Measurements from ENCODE around the gene IFT88.
"Not testable (repeated sequence)": the region's sequence is repeated elsewhere in the genome, so short reads cannot be mapped to it uniquely, and the experiment has no call there.

The IFT88 gene

DNA sequence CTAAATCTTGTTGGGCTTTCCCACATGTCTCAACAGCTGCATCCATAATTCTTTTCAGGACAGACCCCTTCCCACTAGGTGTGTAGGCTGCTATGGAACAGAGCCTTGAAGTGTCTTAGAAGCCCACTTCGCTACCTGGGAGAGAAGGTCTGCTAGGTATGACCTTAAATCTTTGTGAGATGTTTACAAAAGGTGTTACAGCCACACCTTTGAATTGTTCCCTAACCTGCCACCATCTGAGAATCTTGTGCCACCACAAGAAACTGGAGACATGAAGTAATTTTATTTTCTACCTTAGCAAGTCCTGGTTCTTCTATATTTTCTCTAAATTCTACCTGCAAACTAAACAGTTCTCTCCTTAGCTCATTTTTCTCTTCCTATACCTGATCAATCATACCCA, 69.1 kb downstream of the IFT88 start:
- DNase-seq (ENCODE audit: low spot score) = no peak

GRCh38 chr13:20637811-20638210, 70.9 kb downstream of the IFT88 start:
- DNase-seq (ENCODE audit: low spot score) = peak; percentile 23

GRCh38 chr13:20647758-20648157, 80.8 kb downstream of the IFT88 start:
- no peak for DNase-seq (ENCODE audit: low spot score)

GRCh38 chr13:20652946-20653345, 86.0 kb downstream of the IFT88 start:
- DNase-seq (ENCODE audit: low spot score) = no peak

DNA sequence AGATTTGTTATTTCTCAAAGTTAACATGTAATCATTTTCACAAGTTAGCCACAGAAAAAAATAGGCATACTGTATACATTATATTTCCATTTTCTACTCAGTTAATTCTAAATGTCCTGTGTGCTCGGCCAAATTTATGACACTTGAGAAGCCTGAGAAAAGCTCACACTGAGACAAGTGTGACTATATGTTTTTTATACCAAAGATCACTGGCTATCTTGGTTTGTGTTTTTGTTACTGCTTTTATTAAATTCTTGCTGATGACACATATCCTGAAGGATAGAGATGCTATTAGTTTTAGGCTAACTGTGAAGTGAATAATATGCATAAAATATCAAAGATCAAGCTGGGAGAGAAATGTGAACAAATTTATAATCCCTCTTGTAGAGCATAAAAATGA, 87.2 kb downstream of the IFT88 start:
- no peak for DNase-seq (ENCODE audit: low spot score)

DNA sequence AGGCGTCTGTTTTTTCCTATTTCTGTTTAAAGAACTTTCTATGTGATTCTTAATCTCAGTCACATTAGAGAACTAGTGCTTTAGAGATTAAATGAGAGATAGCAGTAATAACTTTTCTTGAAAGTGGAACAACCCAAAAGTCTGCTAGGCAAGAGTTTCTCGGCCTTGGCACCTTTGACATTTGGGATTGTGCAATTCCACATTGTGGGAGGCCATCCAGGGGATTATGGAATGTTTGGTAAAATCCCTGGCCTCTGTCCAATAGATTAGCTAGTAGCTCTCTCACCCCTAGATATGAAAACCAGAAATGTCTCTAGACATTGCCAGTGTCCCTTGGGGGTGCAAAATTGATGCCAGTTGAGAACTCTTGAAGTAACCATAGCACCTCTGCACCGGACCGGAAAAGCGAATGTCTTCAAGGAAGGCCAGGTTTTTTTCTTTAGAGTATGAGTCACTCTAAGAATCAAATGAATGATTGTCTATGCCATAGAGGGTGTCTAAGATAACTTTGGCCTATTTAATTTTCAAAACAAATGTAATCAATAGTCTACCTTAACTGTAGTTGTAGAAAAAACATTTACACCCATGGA, 91.6 kb downstream of the IFT88 start:
- no peak for DNase-seq (ENCODE audit: low spot score)

- peak; percentile 58 for DNase-seq (ENCODE audit: low spot score)
These were observed 97.4 kb downstream of the IFT88 start for GRCh38 chr13:20664351-20664750.

GRCh38 chr13:20666948-20667347, 100.0 kb downstream of the IFT88 start:
- DNase-seq (ENCODE audit: low spot score) = no peak

DNA sequence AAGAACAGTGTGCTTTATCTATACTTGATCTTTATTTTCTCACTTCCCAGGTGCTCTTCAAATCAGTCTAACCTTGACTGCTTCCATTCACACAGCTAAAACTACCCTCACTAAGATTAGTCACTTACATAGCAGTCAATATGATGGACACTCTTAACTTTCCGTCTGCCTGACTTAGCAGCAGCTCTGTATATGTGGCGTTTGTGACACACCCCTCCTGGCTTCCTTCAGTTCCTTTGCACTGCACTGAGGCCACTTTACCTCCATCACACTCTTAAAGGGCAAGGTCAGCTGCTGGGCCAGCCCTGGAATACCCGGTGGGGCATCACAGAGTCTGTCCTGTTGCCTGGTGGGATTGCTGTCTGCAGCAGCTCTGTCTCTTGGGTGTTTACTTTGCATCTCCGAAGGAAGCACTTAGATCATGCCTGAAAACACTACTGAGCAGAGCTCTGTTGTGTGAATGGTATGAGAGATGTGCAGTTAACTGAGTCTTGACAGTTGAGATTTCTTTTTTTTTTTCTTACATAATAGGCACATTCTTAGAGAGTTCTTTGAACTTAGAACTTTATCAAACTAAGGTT, 101.0 kb downstream of the IFT88 start:
- no peak for DNase-seq (ENCODE audit: low spot score)

DNA sequence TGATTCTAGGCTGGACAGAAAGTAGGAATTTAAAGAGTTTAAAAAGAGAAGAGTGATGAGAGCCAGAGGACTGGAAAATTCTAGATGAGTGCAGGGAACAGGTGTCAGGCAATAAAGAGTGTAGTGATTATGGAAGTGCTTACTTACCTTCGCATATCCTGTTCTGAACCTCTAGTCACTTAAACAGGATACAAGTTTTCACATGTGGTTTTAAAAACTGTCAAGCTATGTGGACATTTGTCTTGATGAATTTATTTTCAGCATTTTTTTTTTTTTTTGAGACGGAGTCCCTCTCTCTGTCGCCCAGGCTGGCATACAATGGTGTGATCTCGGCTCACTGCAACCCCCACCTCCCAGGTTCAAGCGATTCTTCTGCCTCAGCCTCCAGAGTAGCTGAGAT, 102.2 kb downstream of the IFT88 start:
- no peak for DNase-seq (ENCODE audit: low spot score)

- DNase-seq (ENCODE audit: low spot score) = peak; percentile 63
These were observed 104.8 kb downstream of the IFT88 start for GRCh38 chr13:20671789-20672188.

DNA sequence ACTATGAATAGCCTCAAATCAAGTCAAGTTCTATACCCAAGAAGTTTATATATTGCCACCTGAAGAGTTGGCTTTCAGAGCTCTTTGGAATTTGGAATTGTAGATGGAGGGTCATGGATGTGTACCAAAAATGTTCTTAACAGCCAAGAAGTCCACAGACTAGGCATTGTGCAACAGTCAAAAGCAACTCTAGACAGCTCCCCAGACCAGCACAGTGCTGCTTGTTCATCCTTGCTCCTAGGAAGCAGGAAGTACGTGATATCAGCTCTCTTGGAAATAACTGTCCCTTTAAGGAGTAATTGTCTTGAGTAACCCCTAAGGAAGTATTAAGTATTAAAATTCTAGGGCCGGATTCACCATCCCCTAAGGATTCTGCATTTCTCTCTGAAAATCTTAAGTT, 105.8 kb downstream of the IFT88 start:
- DNase-seq (ENCODE audit: low spot score) = no peak

DNA sequence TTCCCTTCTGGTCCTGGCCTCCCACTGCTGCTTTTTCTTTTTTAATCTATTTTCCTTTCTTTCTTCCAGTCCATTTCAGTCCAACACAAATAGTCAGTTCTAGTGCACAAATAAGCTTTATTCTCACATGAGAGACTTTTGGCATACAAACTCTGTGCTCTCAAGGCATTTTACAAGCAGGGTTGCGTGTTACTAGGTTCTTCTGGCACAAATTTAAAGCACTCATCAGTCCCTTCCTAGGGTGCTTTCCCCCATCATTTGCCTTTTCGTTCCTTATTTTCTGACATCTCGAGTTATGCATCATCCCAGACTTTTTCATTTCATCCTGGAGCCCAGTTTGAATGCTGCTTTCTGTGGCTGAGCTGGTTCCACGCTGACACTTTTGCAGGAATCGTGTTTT, 106.8 kb downstream of the IFT88 start:
- DNase-seq (ENCODE audit: low spot score) = peak; percentile 36

DNA sequence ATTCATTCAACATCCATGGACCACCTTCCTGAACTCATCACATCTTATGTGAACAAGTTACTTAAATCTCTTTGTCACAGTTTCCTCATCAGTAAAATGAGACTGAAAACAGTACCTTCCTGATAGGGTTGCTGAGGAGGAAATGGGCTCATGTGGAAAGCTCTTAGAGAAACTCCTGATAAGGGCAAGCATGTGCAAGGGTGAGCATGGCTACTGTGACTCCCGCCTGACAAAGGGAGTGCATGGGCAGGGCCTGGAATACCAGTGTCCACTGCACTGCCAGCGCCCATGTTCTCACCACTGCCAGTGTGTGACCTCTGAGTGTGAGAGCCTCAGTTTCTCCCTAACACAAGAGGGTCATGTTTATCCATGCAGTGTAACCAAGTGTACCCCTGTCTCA, 109.3 kb downstream of the IFT88 start:
- DNase-seq (ENCODE audit: low spot score) = no peak

- not testable (repeated sequence) for DNase-seq (ENCODE audit: low spot score)
These were observed 111.6 kb downstream of the IFT88 start for GRCh38 chr13:20678606-20679005.

- no peak for DNase-seq (ENCODE audit: low spot score)
These were observed 112.9 kb downstream of the IFT88 start for GRCh38 chr13:20679879-20680278.

DNA sequence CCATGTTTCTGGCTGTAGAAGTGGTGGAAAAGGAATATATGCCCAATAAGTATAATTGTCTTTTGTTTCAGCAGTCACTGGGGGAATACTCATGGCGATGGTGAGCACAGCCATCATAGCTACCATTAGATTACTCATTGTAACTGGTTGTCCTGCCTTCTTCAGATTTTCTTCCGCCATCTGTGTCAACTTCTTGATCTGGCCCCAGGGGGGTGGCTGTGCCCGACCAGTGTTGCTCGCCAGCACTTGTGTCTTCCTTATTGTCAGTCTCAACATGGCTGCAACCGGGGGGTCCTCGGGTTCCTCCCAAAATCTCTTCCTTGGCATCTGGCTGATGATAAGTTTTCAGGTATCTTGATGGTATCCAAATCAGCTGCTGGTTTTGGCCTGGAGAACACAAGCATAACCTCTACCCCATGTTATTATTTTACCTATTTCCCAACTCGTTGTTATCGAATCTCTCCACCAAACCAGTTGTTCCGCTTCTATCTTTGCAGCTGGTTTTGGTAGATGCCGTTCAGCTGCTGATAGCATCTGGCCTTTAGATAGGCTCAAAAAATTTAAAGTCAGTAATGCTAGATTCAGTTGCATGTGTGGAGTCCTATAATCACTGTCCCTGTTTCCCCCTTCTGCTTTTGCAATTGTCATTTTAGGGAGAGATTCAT, 113.6 kb downstream of the IFT88 start:
- no peak for DNase-seq (ENCODE audit: low spot score)

DNA sequence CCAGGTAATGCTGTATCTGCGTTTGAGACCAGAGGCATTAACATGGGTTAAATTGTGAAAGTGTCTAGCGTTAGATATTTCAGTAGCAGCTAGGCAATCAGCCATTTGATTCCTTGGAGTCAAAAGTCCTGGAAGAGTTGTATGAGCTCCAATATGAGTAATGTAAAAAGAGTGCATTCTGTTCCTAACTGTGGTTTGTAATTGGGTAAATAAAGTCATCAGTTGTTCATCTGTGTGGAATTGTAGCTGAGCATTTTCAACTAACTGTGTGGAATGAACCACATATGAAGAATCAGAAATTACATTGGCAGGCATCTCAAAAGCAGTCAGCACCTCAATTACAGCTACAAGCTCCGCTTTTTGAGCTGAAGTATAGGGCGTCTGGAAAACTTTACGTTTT, 114.5 kb downstream of the IFT88 start:
- not testable (repeated sequence) for DNase-seq (ENCODE audit: low spot score)

- DNase-seq (ENCODE audit: low spot score) = no peak
These were observed 115.1 kb downstream of the IFT88 start for GRCh38 chr13:20682061-20682460.

DNA sequence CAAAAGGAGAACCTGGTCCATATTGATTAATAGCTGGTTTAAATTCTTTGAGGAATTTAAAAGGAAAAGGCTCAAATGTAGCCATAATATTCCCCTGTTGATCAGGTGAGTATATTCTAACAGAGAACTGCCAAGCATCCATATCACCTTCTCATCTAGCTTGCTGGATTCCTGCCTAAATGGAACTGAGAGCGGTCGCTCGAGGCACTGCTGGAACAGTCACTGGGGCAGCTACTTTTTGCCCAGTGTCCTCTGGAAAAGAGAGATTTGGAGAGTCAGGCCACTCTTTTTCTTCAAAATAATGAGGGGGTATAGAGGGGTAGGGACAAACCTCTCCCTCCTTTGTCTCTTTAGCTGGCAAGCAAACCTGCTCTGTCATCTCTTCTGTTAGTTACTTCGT, 117.1 kb downstream of the IFT88 start:
- no peak for DNase-seq (ENCODE audit: low spot score)

DNA sequence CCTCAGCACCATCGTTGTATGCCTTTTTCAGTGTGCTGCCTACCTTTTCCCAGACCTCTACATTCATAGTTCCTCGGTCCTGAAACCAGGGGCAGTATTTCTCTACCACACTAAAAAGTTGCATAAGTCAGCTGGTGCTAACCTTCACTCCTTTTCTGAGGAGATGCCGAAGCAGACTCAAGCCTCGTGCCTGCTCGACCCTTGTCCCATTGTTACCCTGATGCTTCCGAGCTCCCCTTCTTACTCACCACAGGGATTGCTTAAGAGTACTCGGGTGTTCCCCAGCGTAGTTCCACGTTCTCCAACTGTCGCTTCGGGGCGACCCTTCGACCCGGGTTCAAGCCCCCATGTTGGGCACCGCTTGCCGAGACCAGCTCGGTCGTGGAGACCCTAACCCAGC, 117.6 kb downstream of the IFT88 start:
- DNase-seq (ENCODE audit: low spot score) = no peak

- no peak for DNase-seq (ENCODE audit: low spot score)
These were observed 118.1 kb downstream of the IFT88 start for GRCh38 chr13:20685092-20685491.

- no peak for DNase-seq (ENCODE audit: low spot score)
These were observed 119.2 kb downstream of the IFT88 start for GRCh38 chr13:20686167-20686566.
